M059J (cell line): ENCODE data around the gene HOGA1. TPM values are rescaled to one million over a fixed set of nuclear protein-coding genes. Genes with fewer than 3 reads are reported as not detected.
A peak's percentile ranks its signal among the peaks of the same experiment; 100 is the strongest.

Experiments
- DNase-seq: peaks from one replicate; pipeline ENCODE4 v3.0.0-alpha.2; 2012; ENCODE audit warnings: low read depth
- total RNA-seq: library from RNA; depleted of rRNA; stranded (reverse); fragments of >200 nt; shearing (Covaris generic); gene quantifications from 2 replicates; pipeline ENCODE4 v1.2.3, GENCODE V29; 2014

The HOGA1 gene
- total RNA-seq, 1 experiment from 2014 or later = 0.71 TPM

GRCh38 chr10:97578171-97578844 is 5.9 kb upstream of the HOGA1 start:
- DNase-seq = no peak

- DNase-seq = no peak
Observed at GRCh38 chr10:97580421-97581367, 3.5 kb upstream of the HOGA1 start.

- no peak for DNase-seq
Observed at GRCh38 chr10:97582169-97582568, 2.0 kb upstream of the HOGA1 start.

- no peak for DNase-seq
Observed at GRCh38 chr10:97583476-97583875, 713 bp upstream of the HOGA1 start.

GRCh38 chr10:97584798-97585438 is 729 bp downstream of the HOGA1 start:
- DNase-seq = no peak

GRCh38 chr10:97585439-97585811 is 1.2 kb downstream of the HOGA1 start:
- no peak for DNase-seq

GRCh38 chr10:97587183-97587582 is 3.0 kb downstream of the HOGA1 start:
- no peak for DNase-seq

- no peak for DNase-seq
Observed at GRCh38 chr10:97589479-97589878, 5.3 kb downstream of the HOGA1 start, which contains the start of gene C10orf62. Gene C10orf62, plus strand, starts transcription at chr10:97589721. Its CDS starts 177 bp downstream, at chr10:97589898.

- no peak for DNase-seq
Observed at GRCh38 chr10:97590082-97590747, 6.0 kb downstream of the HOGA1 start.

GRCh38 chr10:97590748-97591495 is 6.7 kb downstream of the HOGA1 start:
- no peak for DNase-seq

GRCh38 chr10:97593421-97593820 is 9.2 kb downstream of the HOGA1 start:
- DNase-seq = no peak

GRCh38 chr10:97596101-97597082 is 12.2 kb downstream of the HOGA1 start:
- DNase-seq = peak; percentile 95

GRCh38 chr10:97597778-97598177 is 13.6 kb downstream of the HOGA1 start:
- no peak for DNase-seq

- DNase-seq = no peak
Observed at GRCh38 chr10:97598407-97599271, 14.4 kb downstream of the HOGA1 start.

- no peak for DNase-seq
Observed at GRCh38 chr10:97599272-97599619, 15.1 kb downstream of the HOGA1 start.

GRCh38 chr10:97600616-97601015 is 16.4 kb downstream of the HOGA1 start:
- DNase-seq = no peak

GRCh38 chr10:97601268-97602215 is 17.4 kb downstream of the HOGA1 start:
- no peak for DNase-seq

GRCh38 chr10:97607095-97607636 is 23.0 kb downstream of the HOGA1 start:
- DNase-seq = no peak
